ENCODE data around the gene HOXD10.

DNA sequence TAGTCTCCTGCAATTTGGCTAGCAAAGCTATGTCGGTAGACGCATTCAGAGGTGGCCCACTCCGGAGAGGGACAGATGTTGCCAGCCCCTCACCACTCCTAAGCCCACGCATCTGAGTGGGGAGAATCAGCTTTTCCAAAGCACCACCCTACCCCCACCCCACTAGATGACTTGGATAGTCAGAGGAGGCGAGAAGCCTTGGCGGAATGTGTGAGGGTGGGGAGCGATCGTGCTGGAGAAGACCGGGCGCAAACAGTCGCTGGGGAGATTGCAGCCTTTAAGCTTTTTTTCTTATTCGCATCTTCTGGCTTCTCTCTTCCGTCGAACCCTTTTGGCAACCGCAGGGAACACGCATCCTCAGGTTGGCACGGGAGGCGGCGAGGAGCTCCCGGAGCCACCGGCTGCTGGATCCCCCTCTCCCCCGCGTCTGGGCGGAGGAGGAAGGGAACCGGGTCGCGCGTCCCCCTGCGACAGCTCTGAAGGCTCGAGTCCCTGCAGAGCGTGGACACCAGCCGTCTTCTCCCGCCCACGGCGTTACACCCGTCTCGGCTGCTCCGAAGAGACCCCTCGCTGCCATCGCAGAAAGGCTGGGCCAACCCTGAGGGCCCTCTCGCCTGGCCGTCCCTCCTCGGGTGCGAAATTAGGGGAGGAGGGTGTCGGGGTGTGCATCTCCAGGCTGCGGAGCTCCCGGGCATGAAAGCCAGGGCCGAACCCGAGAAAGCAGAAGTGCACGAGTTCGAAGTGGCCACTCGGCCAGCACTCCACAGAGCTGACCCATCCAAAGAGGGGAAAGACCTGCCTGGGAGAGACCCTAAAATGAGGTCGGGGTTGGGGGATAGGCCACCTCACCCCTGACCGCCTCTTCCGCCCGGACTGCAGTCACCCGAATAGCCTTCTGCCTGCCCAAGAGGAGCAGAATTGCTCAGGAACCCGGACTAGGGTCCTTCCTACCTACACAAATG is 45.0 kb upstream of the HOXD10 start:
- TF ChIP-seq, protein P1, sequence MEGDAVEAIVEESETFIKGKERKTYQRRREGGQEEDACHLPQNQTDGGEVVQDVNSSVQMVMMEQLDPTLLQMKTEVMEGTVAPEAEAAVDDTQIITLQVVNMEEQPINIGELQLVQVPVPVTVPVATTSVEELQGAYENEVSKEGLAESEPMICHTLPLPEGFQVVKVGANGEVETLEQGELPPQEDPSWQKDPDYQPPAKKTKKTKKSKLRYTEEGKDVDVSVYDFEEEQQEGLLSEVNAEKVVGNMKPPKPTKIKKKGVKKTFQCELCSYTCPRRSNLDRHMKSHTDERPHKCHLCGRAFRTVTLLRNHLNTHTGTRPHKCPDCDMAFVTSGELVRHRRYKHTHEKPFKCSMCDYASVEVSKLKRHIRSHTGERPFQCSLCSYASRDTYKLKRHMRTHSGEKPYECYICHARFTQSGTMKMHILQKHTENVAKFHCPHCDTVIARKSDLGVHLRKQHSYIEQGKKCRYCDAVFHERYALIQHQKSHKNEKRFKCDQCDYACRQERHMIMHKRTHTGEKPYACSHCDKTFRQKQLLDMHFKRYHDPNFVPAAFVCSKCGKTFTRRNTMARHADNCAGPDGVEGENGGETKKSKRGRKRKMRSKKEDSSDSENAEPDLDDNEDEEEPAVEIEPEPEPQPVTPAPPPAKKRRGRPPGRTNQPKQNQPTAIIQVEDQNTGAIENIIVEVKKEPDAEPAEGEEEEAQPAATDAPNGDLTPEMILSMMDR (IDR thresholded peaks at IDR 0.05), result no peak
- no peak for TF ChIP-seq POLR2AphosphoS5 (IDR thresholded peaks at IDR 0.05; ENCODE audit: low read depth, low read length)
- TF ChIP-seq REST (IDR thresholded peaks at IDR 0.05; ENCODE audit: insufficient read depth in 1 of 2, low read depth in 2 of 2, low read length in 1 of 2), result no peak

All from Panc1 (cell line).